Epidermal melanocyte (primary cell): ENCODE data around the gene RAB7B.

Experiments
- DNase-seq: peaks from one replicate; pipeline ENCODE4 v3.0.0; 2011; ENCODE audit warnings: low spot score; ENCODE audit not compliant: insufficient read length

RAB7B gene

DNA sequence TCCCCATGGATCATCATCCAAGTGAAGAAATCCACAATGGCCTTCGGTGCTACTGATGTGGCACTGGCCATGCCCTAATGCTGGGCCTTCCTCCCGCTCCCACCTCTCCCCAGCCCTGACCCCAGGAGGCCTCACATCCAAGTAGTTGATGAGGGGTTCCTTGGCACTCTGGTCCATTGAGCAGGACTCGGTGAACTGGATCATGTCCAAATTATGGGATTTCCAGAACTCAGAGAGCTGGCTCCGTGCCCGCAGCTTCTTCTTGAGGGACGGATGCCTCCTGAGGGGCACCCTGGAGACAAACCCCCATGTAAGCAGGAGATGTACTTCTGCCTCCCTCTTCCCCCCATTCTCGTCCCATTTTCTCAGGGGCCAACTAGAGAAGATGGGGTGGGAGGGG lies 19.6 kb upstream of the RAB7B start:
- DNase-seq: no peak

DNA sequence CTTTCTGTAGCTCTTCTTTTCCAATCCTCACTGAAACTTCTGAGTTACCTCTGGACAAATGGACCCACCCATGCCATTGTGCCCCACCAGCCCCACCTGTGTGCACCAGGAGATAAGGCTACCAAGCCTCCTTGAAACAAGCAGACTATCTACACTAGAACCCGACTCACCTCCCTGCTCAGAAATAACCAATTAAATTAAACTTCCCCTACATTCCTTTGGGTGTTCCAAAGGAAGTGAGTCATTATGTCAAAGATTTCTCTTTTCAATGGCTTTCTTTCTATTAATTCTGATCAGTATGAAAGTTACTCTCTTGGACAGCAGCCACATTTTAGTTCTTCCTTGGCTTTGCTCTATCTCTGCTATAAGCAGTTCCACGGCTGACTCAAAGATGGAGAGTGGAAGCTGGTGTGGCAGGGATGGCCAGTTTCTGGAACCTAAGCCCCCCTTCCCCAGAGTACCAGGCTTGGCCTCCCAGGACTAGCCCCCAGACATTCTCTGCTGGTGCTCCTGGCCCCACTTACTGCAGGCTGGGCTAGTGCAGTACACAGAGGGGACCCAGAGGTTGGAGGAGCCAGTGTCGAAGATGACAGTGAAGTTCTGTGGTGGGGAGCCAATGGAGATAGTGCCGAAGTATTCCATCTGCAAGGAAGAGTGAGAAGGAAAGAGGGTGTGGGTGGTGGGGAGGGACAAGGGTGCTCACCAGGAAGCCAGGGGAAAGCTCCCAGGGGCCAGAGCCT lies 18.6 kb upstream of the RAB7B start:
- no peak for DNase-seq

DNA sequence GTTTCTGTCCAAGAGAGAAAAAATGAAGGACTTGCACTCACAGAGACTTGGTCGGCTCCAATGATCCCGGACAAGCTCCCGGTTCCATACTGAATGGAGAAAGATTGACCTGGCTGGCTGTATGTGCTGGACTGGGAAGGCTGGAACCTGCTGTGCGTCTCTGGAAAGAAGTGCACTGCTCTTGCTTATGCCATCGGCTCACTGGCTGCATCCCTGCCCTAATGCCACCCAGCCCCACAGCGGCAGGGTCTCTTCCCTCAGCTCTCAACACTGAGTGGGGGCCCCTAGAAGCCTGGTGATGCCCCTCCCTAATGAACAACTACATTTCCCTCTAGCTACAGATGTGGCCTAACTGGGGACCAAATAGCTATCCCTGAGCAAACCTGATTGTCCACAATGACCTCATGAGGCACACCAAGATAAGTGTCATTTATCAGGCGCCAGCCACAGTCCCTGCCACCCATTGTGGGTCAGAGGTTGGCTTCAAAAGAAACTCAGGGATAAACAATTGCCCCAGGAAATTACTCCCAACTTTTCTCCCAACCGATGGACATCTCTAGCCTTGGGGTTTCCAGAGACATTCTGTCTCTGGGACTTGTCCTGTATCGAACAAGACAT lies 17.9 kb upstream of the RAB7B start:
- DNase-seq: no peak

DNA sequence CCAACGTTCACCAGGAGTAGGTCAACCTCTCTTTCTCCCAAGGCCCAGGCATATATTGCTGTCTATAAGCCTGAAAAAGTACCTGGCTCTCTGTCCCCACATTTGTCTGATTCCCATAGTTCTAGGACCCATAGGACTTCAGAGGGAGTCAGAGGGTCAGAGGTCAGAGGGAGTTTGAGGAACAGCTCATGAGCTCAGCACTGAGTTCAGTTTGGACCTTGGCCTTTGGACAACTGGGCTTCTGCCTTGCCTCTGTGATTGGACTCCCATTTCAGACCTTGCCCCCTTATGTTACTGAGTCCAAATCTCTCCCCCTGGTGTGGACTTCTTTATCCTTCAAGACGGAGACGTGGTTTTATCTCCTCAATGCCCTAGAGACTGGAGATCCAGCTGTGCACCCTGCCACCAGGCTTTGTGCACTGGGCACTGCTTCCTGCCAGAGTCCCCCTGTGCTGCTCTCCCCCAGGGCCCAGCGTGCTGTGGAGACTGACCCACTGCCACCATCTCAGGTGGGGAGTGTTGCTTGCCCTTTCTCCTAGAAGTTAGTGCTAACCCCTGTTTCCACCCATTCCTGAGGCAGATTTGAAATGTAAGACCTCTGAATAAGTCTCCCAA lies 17.3 kb upstream of the RAB7B start:
- DNase-seq: no peak

DNA sequence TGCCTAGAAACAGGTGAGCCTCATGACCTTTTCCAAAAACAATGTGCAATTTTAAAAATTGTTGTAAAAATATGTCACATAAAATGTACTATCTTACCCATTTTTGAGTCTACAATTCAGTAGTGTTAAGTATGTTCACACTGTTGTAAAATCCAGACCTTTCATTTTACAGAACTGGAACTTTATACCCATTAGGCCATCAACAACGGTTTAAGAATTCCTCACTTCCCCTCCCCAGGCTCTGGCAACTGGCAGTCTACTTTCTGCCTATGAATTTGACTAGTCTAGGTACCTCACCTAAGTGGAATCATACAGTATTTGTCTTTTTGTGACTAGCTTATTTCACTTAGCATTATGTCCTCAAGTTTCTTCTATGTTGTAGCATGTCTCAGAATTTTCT lies 11.9 kb upstream of the RAB7B start:
- no peak for DNase-seq

DNA sequence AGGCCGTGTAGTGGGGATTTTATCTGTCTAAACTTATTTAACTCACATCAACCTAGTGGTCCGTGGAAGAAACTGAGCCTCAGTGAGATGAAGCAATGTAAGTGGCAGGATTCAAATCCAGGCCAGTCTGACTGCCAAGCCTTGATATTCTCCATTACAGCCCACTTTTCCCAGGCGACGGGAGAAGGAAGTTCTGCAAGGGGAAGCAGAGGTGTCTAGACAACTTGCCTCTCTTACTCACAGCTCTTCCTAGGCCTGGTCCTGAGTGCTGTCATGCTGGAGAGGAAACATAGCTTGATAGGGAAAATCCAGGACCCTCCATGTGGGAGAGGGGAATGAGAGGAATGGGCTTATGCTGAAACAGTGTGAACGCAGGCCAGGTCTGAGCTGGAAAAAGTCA lies 11.4 kb upstream of the RAB7B start:
- DNase-seq: no peak

DNA sequence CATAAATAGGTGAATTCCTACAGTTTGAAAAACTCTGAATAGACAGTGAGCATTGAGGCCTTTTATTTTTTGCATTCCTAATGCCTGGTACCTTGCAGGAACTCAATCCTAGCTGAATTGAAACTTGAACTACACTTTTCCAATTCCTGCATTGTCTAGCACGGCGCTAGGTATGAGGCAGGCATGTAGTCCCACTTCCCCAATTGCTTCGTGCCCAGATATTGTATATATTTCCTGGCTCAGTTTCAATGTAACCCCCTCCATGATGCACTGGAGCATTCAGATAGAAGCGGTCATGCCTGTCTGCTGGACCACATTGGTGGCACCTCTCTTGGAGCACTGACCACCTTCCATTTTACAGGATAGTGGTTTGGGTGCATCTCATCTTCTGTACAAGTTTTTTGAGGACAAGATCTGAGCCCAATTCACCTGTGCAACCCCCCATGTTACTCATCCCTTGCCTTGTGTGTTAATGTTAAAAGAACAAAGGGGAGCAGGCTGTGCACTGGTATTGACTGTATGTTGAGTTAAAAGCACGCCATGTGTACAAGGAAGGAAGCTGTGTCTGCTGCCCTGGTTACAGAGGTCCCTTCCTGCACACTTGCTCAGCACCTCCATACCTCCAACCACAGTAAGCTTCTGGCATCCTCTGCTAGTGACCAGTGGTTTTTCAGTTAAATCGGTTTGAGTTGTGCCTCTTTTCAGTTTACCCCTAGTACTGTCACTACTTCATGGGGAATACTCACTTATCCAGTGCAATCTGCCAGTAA lies 10.0 kb upstream of the RAB7B start:
- DNase-seq: no peak

DNA sequence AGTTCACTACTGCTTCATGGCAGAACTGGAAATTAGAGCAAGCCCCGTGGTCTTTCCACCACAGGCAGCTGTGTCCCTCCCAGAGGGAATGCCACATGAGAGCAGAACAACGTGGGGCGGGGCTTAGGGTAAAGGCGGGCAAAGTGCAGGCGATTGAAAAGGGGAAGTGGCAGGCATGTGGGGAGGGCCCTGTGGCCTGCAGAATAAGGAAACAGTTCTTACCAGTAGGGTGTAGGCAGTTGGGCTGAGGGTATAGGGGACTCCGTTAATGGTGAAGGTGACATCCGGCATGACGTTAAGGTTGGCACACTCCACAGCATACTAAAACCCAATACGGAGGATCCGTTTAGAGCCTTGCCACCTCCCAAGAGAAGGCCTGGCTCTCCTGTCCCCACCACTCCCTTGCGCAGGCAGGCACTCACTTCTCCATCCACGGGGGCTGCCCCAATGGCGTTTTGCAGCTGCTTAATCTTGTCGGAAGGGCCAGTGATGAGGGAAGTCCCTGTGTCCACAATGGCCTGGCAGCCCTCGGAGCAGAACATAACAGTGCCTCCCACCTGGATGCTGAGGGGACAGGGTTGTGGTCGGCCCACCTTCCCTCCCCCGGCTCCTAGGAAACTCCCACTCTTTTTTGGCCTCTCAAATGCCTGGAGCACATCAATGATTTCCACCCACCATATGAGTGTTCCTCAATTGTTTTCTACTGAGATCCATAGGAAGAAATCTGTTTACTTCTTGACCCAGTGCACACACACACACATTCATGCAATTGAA lies 9.1 kb upstream of the RAB7B start:
- DNase-seq: no peak

DNA sequence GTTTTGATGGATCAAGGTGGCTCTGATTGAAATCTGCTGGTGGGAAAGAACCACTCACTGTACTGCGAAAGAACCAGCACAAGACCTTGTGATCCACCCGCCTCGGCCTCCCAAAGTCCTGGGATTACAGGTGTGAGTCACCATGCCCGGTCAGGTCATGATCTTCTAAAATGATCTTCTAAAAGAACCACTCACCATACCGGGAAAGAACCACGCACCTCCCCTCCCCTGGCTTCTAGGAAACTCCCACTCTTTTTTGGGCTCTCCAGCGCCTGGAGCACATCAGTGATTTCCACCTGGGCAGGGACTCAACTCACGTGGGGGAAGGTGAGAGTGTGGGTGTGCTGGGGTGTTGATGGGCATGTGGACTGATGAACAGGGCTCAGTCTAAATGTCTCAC lies 7.9 kb upstream of the RAB7B start:
- no peak for DNase-seq

DNA sequence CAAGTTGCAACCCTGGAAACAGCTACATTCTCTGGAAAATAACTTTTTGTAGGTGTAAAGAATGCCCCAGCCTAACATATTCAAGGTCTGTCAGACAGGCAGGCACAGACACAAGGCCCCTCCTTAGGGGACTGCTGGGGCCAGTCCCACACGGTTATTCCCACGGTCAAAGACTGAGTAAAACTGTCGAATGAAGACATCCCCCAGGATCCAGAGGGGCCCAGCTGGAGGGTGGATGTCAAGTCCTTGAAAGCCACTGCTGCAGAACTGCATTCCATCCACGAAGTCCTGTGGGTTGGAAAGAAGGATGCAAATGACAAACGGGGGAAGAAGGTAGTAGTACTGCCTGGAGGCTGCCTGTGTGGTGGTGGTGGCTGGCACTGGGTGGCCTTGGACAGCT lies 6.9 kb upstream of the RAB7B start:
- DNase-seq: no peak

DNA sequence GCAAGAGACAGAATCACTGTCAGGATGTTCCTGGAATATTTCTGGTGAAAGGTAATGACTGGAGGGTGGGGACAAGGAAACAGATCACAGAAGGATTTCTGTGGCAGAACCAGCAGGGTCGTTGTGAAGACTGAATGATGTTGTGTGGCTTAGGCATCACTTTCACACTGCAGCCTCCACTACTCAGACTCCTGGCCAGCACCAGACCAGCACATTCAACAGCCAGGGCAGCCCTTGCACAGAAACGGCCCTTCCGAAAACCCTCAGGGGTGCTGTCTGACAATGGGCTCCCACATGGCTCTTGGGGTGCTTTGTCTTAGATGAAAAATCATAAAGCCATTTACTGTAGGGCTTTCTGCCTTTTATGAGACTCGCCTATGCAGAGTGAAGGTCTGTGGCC lies 3.8 kb upstream of the RAB7B start:
- DNase-seq: no peak

DNA sequence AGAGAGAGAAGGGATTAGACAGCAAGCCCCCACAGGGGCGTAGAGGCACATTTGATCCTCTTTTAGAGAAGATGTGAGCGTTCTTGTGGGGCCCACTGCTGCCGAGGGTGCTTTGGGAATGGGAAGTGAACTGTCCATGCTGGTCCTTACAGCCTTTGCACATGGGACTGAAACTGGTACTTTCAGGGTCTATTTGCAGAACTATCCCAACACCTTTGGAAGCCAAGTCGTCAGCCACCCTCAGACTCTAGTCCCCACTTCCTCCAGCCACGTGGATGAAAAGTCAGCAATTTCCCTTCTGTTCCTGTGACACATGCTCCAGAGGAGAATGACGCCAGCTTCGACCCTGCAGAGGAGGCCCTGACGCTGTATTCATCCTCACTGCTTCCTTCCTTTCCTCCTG lies 2.6 kb upstream of the RAB7B start:
- no peak for DNase-seq

DNA sequence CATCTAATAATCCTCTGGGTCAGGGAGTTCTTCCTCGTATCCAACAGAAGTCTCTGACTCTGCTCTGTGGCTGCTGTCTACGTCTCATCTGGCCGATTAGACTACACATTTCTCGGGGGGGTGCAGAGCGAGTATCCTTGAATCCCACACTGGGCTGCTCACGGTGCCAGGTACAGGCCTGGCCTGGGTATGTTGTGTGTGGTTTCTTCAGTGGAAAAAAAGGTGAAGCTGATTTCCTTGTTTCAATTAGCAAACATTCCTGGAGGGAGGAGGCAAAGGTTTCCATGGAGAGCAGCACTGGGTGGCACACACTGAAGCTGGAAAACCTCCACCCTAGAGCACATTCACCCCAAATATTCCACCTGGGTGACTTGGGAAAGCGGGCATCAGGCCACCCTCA lies 2.0 kb upstream of the RAB7B start:
- no peak for DNase-seq

DNA sequence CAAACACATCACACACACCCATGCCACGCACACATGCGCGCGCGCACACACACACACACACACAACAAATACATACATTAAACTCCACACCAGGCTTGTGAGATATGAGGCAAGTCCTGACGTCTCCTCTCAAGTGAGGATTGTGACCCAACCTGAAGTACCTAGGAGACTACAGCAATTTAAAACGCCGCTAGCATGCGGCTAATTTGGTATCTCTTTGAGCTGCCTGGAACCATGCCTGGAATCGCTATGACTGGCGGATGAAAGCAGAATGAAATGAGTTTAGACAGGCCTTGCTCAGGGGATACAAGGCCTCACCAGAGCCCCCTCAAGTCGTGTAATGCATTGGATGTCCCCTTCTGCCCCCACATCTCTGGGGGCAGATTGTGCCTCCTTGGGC lies 1.6 kb upstream of the RAB7B start:
- DNase-seq: no peak

DNA sequence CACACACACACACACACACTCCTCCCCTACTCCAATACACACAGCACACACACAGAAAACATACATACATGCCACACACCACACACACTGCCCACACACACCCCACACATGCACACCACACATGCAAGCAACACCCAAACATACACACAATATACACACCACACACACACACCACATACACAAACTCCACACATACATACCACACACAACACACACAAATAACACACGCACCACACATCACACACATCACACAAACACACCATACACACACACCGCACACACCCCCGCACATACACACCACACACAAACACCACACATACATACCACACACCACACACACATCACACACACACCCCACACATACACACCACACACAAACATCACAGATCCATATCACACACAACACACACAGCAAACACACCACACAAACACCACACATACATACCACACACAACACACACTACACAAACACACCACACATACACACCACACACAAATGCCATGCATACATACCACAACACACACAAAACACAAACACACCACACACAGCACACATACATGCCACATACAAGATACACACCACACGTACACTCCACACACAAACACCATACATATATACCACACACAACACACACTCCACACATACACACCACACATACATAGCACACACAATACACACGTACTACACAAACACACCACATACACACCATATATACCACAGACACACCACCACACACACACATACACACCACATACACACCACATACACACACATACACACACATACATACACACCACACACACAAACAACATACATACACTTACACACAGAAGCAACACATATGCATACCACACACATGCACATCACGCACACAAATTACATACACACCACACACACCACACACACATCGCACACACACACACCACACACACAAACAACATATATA lies 932 bp upstream of the RAB7B start:
- no peak for DNase-seq

DNA sequence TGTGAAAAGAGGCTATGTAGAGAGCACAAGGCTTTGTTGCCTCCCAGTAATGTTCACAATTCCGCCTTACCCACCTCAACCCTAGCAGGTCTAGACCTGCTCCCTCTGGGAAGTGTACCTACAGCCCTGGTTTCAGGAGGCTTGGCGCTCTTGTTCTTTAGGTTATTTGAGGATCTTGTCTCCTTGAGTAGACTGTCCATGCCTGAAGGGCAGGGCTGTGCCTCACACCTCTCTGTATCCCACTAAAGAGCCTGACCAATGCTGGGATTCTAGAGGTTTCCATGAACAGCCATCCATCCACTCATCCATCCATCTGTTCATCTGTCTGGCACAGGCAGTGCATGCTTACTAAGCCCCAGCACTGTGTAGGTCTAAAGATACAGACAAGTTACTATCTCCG lies 1.0 kb downstream of the RAB7B start:
- no peak for DNase-seq

DNA sequence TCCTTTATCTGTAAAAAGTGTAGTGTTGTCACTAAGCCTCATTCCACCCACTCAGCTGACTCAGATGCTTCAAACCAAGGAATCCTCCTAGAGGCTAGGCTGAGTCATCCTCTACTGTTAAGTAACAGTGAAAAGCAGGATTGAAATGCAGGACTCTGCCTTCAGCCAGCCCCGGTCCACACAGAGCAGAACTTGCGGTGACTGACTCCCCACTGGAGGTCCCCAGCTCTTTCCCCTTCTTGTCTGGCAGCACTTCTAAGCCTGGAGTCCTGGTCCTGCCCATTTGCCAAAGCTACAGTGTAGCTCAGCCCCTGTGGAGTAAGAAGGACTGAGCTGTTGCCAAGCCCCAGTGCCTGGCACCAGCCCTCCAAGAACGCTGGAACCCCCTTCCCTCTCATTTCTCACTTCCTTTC lies 1.7 kb downstream of the RAB7B start:
- DNase-seq: peak; percentile 56

DNA sequence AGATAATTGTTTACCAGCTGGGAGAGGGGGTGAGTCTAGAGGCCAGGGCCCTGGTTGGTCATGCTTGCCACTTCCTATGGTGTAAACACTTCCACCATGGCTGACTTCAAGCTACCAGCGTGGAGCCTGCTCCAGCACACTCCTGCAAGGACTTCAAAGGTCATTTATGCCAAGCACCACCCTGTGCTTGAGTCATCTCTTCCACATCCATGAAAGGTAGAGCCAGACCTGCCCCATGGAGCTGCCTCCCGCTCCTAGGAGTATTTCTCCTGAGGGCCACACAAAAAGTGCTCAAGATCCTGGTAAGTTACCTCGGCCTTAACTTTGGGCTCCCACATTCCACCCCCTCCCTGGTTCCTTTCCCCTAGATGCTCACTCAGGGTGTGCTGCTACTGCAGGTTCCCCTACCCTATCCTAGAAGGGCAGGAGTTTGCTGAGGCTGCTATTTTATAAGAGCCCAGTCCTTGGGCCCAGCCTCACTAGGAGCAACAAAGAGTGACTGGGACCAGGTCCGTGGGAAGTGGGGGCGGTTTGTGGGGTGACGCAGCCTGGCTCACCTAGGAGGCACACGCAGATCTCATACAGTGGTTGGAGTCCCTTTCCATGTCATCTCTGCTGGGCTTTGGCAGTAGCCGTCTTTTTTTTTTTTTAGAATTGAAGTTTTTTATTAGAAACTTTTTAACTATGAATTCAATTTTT lies 2.4 kb downstream of the RAB7B start:
- no peak for DNase-seq

DNA sequence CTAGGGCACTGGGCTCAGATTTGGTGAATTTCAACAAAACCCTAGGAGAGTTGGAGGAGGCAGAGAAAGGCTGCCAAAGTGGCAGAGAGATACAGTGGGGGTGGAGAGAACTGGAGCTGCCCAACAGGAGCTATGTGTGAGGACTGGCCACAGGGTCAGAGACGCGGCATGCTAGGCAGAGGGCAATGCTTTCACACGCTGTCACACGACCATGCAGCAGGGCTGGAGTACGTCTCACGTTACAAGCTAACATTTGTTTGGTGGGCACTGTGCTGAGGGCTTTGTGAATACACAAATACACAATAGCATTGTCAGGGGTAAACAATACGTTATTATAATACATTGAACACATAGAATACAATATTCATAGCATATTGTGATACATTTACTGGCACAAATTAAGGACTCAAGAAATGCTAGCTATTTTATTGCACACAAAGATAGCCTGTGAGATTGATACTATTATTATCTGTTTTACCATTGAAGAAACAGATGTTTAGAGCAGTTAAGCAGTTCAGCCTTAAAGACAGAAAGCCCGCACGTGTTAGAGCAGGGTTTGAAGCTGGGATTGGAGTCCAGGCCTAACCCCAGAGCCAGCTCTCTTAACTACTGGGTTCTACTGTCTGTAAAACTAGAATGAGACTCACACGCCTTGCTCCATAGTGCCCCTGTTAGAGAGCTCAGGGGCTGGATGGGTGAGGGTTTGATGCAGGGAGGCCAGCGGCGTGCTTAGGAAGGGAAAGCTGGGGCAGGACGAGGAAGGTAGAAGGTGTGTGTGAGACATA lies 4.5 kb downstream of the RAB7B start:
- no peak for DNase-seq
